Ishikawa (cell line): ENCODE results near the gene ADGRB2.
A peak's percentile ranks its signal among the peaks of the same experiment; 100 is the strongest.

Source experiments
- CEBPB ChIP-seq: IDR thresholded peaks from 2 replicates; pipeline ENCODE4 v1.6.1; 2012
- CREB1 ChIP-seq: IDR thresholded peaks from 2 replicates; pipeline ENCODE4 v1.6.1; 2012; ENCODE audit warnings: low read depth
- EGR1 ChIP-seq: IDR thresholded peaks from 2 replicates; pipeline ENCODE4 v1.6.1; 2012
- EP300 ChIP-seq: IDR thresholded peaks from 2 replicates; pipeline ENCODE4 v1.6.1; 2012; ENCODE audit warnings: borderline replicate concordance
- FOXM1 ChIP-seq: IDR thresholded peaks from 2 replicates; pipeline ENCODE4 v1.6.1; 2012; ENCODE audit warnings: low read depth, borderline replicate concordance
- MAX ChIP-seq: IDR thresholded peaks from 2 replicates; pipeline ENCODE4 v1.6.1; 2012
- NFIC ChIP-seq: IDR thresholded peaks from 2 replicates; pipeline ENCODE4 v1.6.1; 2012
- RAD21 ChIP-seq: IDR thresholded peaks from 2 replicates; pipeline ENCODE4 v1.6.1; 2012; ENCODE audit warnings: low read depth
- REST ChIP-seq: IDR thresholded peaks from 2 replicates; pipeline ENCODE4 v1.6.1; 2012; ENCODE audit warnings: low read depth, mild to moderate bottlenecking
- TAF1 ChIP-seq: IDR thresholded peaks from 2 replicates; pipeline ENCODE4 v1.6.1; 2012; ENCODE audit warnings: low read depth, mild to moderate bottlenecking
- TCF12 ChIP-seq: IDR thresholded peaks from 2 replicates; pipeline ENCODE4 v1.6.1; 2012; ENCODE audit warnings: low read depth
- TEAD4 ChIP-seq: IDR thresholded peaks from 2 replicates; pipeline ENCODE4 v1.6.1; 2012
- USF1 ChIP-seq: IDR thresholded peaks from 2 replicates; pipeline ENCODE4 v1.6.1; 2012
- YY1 ChIP-seq: IDR thresholded peaks from 2 replicates; pipeline ENCODE4 v1.6.1; 2012; ENCODE audit warnings: low read depth
- ZBTB7A ChIP-seq: IDR thresholded peaks from 2 replicates; pipeline ENCODE4 v1.6.1; 2012; ENCODE audit warnings: low read depth

ADGRB2 gene

GRCh38 chr1:31765041-31765467, 914 bp upstream of the ADGRB2 start:
- TF ChIP-seq NFIC (peak; percentile 65), CEBPB (no peak), CREB1 (no peak), RAD21 (peak; percentile 27; the same call in 1 of the 2 replicates)

GRCh38 chr1:31763671-31764311, 349 bp downstream of the ADGRB2 start:
- TF ChIP-seq ZBTB7A: no peak
- TF ChIP-seq CEBPB: no peak
- no peak for TF ChIP-seq NFIC
- TF ChIP-seq EP300: no peak
- TF ChIP-seq USF1: no peak
- no peak for TF ChIP-seq TCF12
- TF ChIP-seq REST: no peak
- TF ChIP-seq MAX: no peak
- TF ChIP-seq CREB1: no peak

GRCh38 chr1:31762726-31763670, 1.1 kb downstream of the ADGRB2 start:
- peak; percentile 23; the same call in 1 of the 2 replicates for TF ChIP-seq TCF12
- peak; percentile 42; the same call in 1 of the 2 replicates for TF ChIP-seq RAD21
- no peak for TF ChIP-seq NFIC
- no peak for TF ChIP-seq USF1
- TF ChIP-seq REST: no peak
- no peak for TF ChIP-seq CEBPB
- TF ChIP-seq TEAD4: no peak
- no peak for TF ChIP-seq EGR1
- no peak for TF ChIP-seq CREB1
- TF ChIP-seq MAX: no peak
- TF ChIP-seq ZBTB7A: peak; percentile 28; the same call in 1 of the 2 replicates
- TF ChIP-seq EP300: no peak
- TF ChIP-seq TAF1: no peak

GRCh38 chr1:31762323-31762722, 1.8 kb downstream of the ADGRB2 start:
- TF ChIP-seq ZBTB7A: no peak; the same call in 1 of the 2 replicates
- TF ChIP-seq USF1: no peak
- no peak for TF ChIP-seq CEBPB
- TF ChIP-seq TAF1: no peak
- no peak for TF ChIP-seq NFIC
- no peak for TF ChIP-seq TCF12
- TF ChIP-seq EGR1: no peak
- no peak for TF ChIP-seq TEAD4
- TF ChIP-seq REST: no peak
- TF ChIP-seq EP300: no peak
- no peak for TF ChIP-seq YY1
- TF ChIP-seq RAD21: no peak
- TF ChIP-seq MAX: no peak
- no peak for TF ChIP-seq FOXM1
- no peak for TF ChIP-seq CREB1
